CD14-positive monocyte (primary cell): ENCODE measurements around the gene HAND1. TPM values are rescaled to one million over a fixed set of nuclear protein-coding genes. Genes with fewer than 3 reads are reported as not detected.

Experiments
- DNase-seq, 3 donors: peaks; one replicate each; pipeline ENCODE4 v3.0.0-alpha.2; 2011 to 2022
- H2AFZ ChIP-seq: 2 replicates; pipeline ENCODE4 v1.6.0; 2012; ENCODE audit warnings: mild to moderate bottlenecking, low read depth, low read length, inconsistent platforms; ENCODE audit not compliant: insufficient read depth, poor library complexity, severe bottlenecking
- H3K27ac ChIP-seq, 2 donors: 1 replicate in 1 of 2; 2 replicates in 1 of 2; pipeline ENCODE4 v1.5.1; 2012 to 2013; ENCODE audit warnings: low read length in 2 of 2, control low read depth in 1 of 2, inconsistent platforms in 1 of 2, low read depth in 1 of 2, mild to moderate bottlenecking in 1 of 2
- H3K27me3 ChIP-seq, 2 donors: one replicate each; pipeline versions ENCODE4 v1.6.0 to v1.6.1; 2011 to 2013; ENCODE audit warnings: low read length in 2 of 2; ENCODE audit not compliant: control insufficient read depth in 2 of 2, insufficient read depth in 2 of 2
- H3K36me3 ChIP-seq, 2 donors: replicated peaks in 1 of 2; 1 replicate in 1 of 2; 2 replicates in 1 of 2; pipeline versions ENCODE4 v1.5.1 to v1.6.1; 2012 to 2013; ENCODE audit warnings: low read length in 2 of 2, control low read depth in 1 of 2, inconsistent platforms in 1 of 2, mild to moderate bottlenecking in 1 of 2; ENCODE audit not compliant: insufficient read depth in 2 of 2, control insufficient read depth in 1 of 2
- H3K4me1 ChIP-seq, 2 donors: 1 replicate in 1 of 2; 2 replicates in 1 of 2; pipeline versions ENCODE4 v1.5.1 to v1.6.1; 2012 to 2013; ENCODE audit warnings: low read length in 2 of 2, control low read depth in 1 of 2, inconsistent platforms in 1 of 2, mild to moderate bottlenecking in 1 of 2, moderate library complexity in 1 of 2; ENCODE audit not compliant: insufficient read depth in 2 of 2, control insufficient read depth in 1 of 2
- H3K4me2 ChIP-seq: replicated peaks from 2 replicates; pipeline ENCODE3; 2012; ENCODE audit warnings: low read length, moderate library complexity, mild to moderate bottlenecking; ENCODE audit not compliant: poor library complexity, severe bottlenecking; ENCODE audit errors: extremely low read depth
- H3K4me3 ChIP-seq, 3 experiments: fragments of 200-600 bp in 1 of 3; sonication (generic) in 1 of 3; replicated peaks in 1 of 3; 1 replicate in 2 of 3; 2 replicates in 1 of 3; pipeline ENCODE4 v1.5.1; 2011 to 2013; ENCODE audit warnings: low read length in 3 of 3, mild to moderate bottlenecking in 3 of 3, control low read depth in 2 of 3, low read depth in 2 of 3, inconsistent platforms in 1 of 3, moderate library complexity in 1 of 3
- H3K79me2 ChIP-seq: 2 replicates; pipeline ENCODE4 v1.6.0; 2012; ENCODE audit warnings: mild to moderate bottlenecking, control low read depth, inconsistent platforms, low read length, moderate library complexity; ENCODE audit not compliant: insufficient read depth
- H3K9ac ChIP-seq: 2 replicates; pipeline ENCODE4 v1.6.0; 2017; ENCODE audit warnings: low read length, mild to moderate bottlenecking; ENCODE audit not compliant: insufficient read depth, poor library complexity, severe bottlenecking
- H3K9me3 ChIP-seq, 2 donors: replicated peaks in 1 of 2; 1 replicate in 1 of 2; 2 replicates in 1 of 2; pipeline versions ENCODE4 v1.5.1 to v1.6.1; 2012 to 2013; ENCODE audit warnings: low read length in 2 of 2, control low read depth in 1 of 2; ENCODE audit not compliant: control insufficient read depth in 1 of 2, insufficient read depth in 1 of 2
- H4K20me1 ChIP-seq: 2 replicates; pipeline ENCODE4 v1.6.0; 2012; ENCODE audit warnings: mild to moderate bottlenecking, low read length, control low read depth, moderate library complexity; ENCODE audit not compliant: insufficient read depth
- H3K27ac Mint-ChIP-seq, 7 donors: one replicate each; pipeline ENCODE4 v1.8.0; 2020; ENCODE audit warnings: mild to moderate bottlenecking in 7 of 7, mixed read lengths in 7 of 7, moderate library complexity in 6 of 7, inconsistent platforms in 2 of 7
- H3K27me3 Mint-ChIP-seq, 3 donors: one replicate each; pipeline ENCODE4 v1.8.0; 2021 to 2022; ENCODE audit warnings: low read depth in 3 of 3, mild to moderate bottlenecking in 3 of 3, mixed read lengths in 3 of 3, moderate library complexity in 3 of 3, inconsistent platforms in 1 of 3
- H3K36me3 Mint-ChIP-seq, 2 donors: one replicate each; pipeline ENCODE4 v1.8.0; 2020; ENCODE audit warnings: mixed read lengths in 2 of 2, inconsistent platforms in 1 of 2, mild to moderate bottlenecking in 1 of 2
- H3K4me1 Mint-ChIP-seq: one replicate; pipeline ENCODE4 v1.8.0; 2020; ENCODE audit warnings: mild to moderate bottlenecking, mixed read lengths
- H3K4me3 Mint-ChIP-seq, 2 donors: one replicate each; pipeline ENCODE4 v1.8.0; 2020; ENCODE audit warnings: mild to moderate bottlenecking in 2 of 2, mixed read lengths in 2 of 2, moderate library complexity in 1 of 2
- H3K9me3 Mint-ChIP-seq, 7 donors: one replicate each; pipeline ENCODE4 v1.8.0; 2020 to 2022; ENCODE audit warnings: mixed read lengths in 7 of 7, mild to moderate bottlenecking in 6 of 7, moderate library complexity in 6 of 7, inconsistent platforms in 2 of 7
- WGBS: methylation state at CpG from one replicate; pipeline ENCODE4 v1.1.5; 2013; ENCODE audit warnings: missing lambda C conversion rate; ENCODE audit not compliant: insufficient coverage; 5-methylcytosine and 5-hydroxymethylcytosine counted together
- intact Hi-C, 2 donors: fragments of 100-400 bp; cut with micrococcal nuclease; formaldehyde crosslinking; loops; one replicate each; pipeline versions ENCODE4 v1.15.0 to v1.15.1; 2023
- polyA plus RNA-seq, 3 donors: library from polyadenylated mRNA; depleted of rRNA in 1 of 3; unstranded in 2 of 3; stranded (reverse) in 1 of 3; fragments of 300-500 nt in 2 of 3; fragments of >200 nt in 1 of 3; fragmentation: Illumina TruSeq in 2 of 3; gene quantifications; 1 replicate in 2 of 3; 2 replicates in 1 of 3; pipeline ENCODE4 v1.2.3, GENCODE V29; 2012 to 2021
- TF ChIP-seq, protein P1 (sequence below): fragments of 200-600 bp; IDR thresholded peaks from one replicate; pipeline ENCODE4 v1.8.0; 2022; ENCODE audit warnings: antibody characterized with exemption, mild to moderate bottlenecking

Gene HAND1
- polyA plus RNA-seq, 3 donors = not detected

DNA sequence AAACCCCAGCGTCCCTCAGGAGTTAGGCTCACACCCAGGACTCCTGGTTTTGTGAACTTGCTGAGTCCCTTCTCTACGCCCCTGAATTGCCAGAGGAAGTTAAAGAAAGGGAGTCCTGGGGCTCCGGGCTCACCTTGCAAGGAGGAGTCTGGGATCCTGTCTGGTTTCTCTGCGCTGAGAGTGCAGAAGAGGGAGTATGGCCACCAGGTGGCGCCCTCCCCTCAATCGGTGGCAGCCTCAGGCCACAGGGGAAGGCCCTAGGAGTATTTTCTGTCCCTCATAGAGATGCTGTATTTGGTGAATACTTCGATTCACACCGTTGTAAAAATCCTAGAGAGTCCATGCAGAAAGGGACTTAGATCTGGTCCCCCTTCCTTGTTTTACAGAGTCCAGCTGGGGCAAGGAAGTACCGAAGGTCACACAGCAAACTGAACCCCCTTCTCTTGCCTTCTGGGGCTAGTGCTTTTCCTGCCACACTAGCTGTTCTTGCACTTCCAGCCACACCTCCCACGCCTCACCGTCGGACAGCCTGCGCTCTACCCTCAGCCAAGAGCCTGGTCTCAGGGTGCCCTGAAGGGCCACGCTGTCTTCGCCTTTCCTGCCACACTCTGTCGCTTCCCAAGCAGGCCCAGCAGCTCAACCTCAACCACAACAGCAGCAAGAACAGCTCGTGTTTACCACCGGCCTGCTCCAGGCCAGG is 10.2 kb downstream of the HAND1 start:
- H4K20me1 ChIP-seq = no peaks in the 10 kb centered on the region
- no peak overlapping the region for H3K4me3 ChIP-seq
- no peak overlapping the region for H3K27ac ChIP-seq
- H3K4me2 ChIP-seq = no peak overlapping the region
- H3K79me2 ChIP-seq = no peaks in the 10 kb centered on the region
- peaks cover 0 to 4% (median 0%) of the 10 kb centered on the region in 7 donors for H3K9me3 Mint-ChIP-seq
- H3K4me3 Mint-ChIP-seq = peak overlapping the region in 1 of 2 donors; percentile 11
- no peaks in the 10 kb centered on the region for H3K36me3 ChIP-seq
- H3K27me3 ChIP-seq = peaks cover 33 to 42% of the 10 kb centered on the region in 2 donors
- intact Hi-C loops = loop anchor here (2.0 to 10.0 kb wide), 2 partner anchors 173 to 177 kb away; no protein-coding TSS in a partner anchor
- H3K4me1 ChIP-seq = peaks cover 3 to 16% of the 10 kb centered on the region in 2 donors
- peaks cover 0 to 6% of the 10 kb centered on the region in 2 donors for H3K36me3 Mint-ChIP-seq
- TF ChIP-seq, protein P1, sequence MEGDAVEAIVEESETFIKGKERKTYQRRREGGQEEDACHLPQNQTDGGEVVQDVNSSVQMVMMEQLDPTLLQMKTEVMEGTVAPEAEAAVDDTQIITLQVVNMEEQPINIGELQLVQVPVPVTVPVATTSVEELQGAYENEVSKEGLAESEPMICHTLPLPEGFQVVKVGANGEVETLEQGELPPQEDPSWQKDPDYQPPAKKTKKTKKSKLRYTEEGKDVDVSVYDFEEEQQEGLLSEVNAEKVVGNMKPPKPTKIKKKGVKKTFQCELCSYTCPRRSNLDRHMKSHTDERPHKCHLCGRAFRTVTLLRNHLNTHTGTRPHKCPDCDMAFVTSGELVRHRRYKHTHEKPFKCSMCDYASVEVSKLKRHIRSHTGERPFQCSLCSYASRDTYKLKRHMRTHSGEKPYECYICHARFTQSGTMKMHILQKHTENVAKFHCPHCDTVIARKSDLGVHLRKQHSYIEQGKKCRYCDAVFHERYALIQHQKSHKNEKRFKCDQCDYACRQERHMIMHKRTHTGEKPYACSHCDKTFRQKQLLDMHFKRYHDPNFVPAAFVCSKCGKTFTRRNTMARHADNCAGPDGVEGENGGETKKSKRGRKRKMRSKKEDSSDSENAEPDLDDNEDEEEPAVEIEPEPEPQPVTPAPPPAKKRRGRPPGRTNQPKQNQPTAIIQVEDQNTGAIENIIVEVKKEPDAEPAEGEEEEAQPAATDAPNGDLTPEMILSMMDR = peak; percentile 96
- DNase-seq = peak; percentile 52 to 63 (median 63)
- H3K27ac Mint-ChIP-seq = no peak overlapping the region
- peaks cover 0 to 8% of the 10 kb centered on the region in 2 donors for H3K9me3 ChIP-seq
- peaks cover 38 to 51% (median 51%) of the 10 kb centered on the region in 3 donors for H3K27me3 Mint-ChIP-seq
- peaks cover 17% of the 10 kb centered on the region for H3K4me1 Mint-ChIP-seq
- H3K9ac ChIP-seq = no peak overlapping the region
- 46% methylated on average over 16 of the region's 18 CpGs for WGBS
- H2AFZ ChIP-seq = no peak overlapping the region

GRCh38 chr5:154466671-154467070 is 11.4 kb downstream of the HAND1 start:
- TF ChIP-seq, protein P1 = no peak
- no peaks in the 10 kb centered on the region for H3K36me3 ChIP-seq
- peaks cover 3 to 16% of the 10 kb centered on the region in 2 donors for H3K4me1 ChIP-seq
- Mint-ChIP-seq H3K27me3 (peaks cover 28 to 41% (median 40%) of the 10 kb centered on the region in 3 donors), H3K4me1 (peaks cover 17% of the 10 kb centered on the region), H3K27ac (no peak overlapping the region), H3K9me3 (peaks cover 0 to 4% (median 0%) of the 10 kb centered on the region in 7 donors), H3K4me3 (no peak overlapping the region), H3K36me3 (peaks cover 6 to 9% of the 10 kb centered on the region in 2 donors)
- H3K27me3 ChIP-seq = peaks cover 21 to 30% of the 10 kb centered on the region in 2 donors
- intact Hi-C loops = loop anchor here (2.0 to 10.0 kb wide), 2 partner anchors 174 to 178 kb away; no protein-coding TSS in a partner anchor
- peaks cover 0 to 4% of the 10 kb centered on the region in 2 donors for H3K9me3 ChIP-seq
- no peak overlapping the region for H3K27ac ChIP-seq
- no peak for DNase-seq
- H3K9ac ChIP-seq = no peak overlapping the region
- H3K79me2 ChIP-seq = no peaks in the 10 kb centered on the region
- no peak overlapping the region for H2AFZ ChIP-seq
- 100% methylated on average over 2 of the region's 5 CpGs for WGBS
- no peak overlapping the region for H3K4me2 ChIP-seq
- H4K20me1 ChIP-seq = no peaks in the 10 kb centered on the region
- no peak overlapping the region for H3K4me3 ChIP-seq
